SH-SY5Y (cell line): ENCODE results near the gene SYT7.

Source experiments
- GATA2 ChIP-seq: IDR thresholded peaks from 2 replicates; pipeline ENCODE4 v1.6.1; 2011; ENCODE audit warnings: mild to moderate bottlenecking, low read depth, low read length
- GATA3 ChIP-seq: IDR thresholded peaks from 2 replicates; pipeline ENCODE4 v1.6.1; 2011; ENCODE audit warnings: low read depth, mild to moderate bottlenecking, low read length, moderate library complexity

DNA sequence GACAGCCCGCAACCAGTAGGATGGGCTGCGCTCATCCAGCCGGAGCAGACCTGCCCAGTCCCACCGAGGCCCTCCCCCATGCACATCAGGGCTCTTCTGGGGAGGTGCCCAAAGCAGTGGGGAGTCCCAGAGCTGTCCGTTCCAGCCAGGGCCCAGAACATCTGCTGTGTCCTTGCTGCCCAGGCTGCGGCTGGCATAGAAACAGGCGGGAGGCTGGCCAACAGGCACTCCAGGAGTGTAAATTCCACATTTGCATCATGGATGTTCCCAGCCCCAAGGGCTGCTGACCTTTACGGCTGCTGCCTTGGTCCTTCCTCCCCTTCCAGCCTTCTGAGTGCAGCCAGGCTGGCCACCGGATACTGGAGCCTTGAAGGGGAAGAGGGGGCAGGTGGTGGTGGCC, 30.0 kb upstream of the SYT7 start:
- TF ChIP-seq GATA3 (no peak), GATA2 (no peak)
